22Rv1 (cell line): ENCODE data around the gene IQCH.

Experiments used
- H3K27ac ChIP-seq: fragments of 450-650 bp; 2 replicates; pipeline ENCODE4 v1.5.1; 2017
- ZFX ChIP-seq: fragments of 450-650 bp; IDR thresholded peaks from 2 replicates; pipeline ENCODE4 v1.6.1; 2017; ENCODE audit warnings: antibody characterized with exemption, borderline replicate concordance
- TF ChIP-seq, protein P1 (sequence below): fragments of 450-650 bp; IDR thresholded peaks from 2 replicates; pipeline ENCODE4 v1.5.1; 2017; ENCODE audit warnings: mild to moderate bottlenecking

IQCH gene

DNA sequence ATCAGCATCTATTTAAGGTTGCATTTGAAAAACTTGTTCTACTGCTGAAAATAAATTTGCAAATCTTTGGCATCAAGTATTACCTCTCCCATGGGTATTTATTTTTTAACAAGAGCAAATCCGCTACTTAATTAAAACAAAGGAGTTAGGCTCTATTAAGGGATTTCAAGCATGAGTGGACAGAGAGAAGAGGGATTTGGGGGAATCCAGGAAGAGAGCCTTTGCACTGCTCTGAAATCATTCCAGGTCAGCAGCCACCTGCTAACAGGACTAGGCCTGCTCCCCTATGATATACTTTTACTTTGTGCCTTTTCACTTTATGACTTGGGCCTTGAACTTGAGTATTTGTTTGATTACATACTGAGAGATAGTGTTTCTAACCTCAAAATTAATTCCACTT, 57.1 kb downstream of the IQCH start:
- no peak overlapping the region for H3K27ac ChIP-seq
- TF ChIP-seq ZFX, result no peak
- TF ChIP-seq, protein P1, sequence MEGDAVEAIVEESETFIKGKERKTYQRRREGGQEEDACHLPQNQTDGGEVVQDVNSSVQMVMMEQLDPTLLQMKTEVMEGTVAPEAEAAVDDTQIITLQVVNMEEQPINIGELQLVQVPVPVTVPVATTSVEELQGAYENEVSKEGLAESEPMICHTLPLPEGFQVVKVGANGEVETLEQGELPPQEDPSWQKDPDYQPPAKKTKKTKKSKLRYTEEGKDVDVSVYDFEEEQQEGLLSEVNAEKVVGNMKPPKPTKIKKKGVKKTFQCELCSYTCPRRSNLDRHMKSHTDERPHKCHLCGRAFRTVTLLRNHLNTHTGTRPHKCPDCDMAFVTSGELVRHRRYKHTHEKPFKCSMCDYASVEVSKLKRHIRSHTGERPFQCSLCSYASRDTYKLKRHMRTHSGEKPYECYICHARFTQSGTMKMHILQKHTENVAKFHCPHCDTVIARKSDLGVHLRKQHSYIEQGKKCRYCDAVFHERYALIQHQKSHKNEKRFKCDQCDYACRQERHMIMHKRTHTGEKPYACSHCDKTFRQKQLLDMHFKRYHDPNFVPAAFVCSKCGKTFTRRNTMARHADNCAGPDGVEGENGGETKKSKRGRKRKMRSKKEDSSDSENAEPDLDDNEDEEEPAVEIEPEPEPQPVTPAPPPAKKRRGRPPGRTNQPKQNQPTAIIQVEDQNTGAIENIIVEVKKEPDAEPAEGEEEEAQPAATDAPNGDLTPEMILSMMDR, result no peak

DNA sequence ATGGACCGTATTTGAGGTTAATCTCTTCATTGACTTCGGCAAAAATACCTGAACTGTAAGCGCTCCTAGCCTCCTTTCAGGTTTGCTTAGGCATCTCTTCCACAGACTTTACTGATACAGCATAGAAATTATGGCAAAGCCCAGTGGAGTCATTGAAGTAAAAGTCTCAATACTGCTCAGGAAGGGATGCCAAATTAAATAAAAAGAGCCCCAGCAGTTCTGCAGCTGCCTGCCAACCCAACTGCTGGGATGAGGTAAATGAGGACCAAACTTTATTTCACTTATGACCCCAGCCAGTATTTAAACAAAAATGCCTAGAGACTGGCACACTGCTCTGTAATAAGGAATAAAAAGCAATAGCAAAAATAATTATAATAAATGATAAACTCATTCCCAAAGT, 65.4 kb downstream of the IQCH start:
- TF ChIP-seq, protein P1, result no peak
- no peak for TF ChIP-seq ZFX
- no peak overlapping the region for H3K27ac ChIP-seq

DNA sequence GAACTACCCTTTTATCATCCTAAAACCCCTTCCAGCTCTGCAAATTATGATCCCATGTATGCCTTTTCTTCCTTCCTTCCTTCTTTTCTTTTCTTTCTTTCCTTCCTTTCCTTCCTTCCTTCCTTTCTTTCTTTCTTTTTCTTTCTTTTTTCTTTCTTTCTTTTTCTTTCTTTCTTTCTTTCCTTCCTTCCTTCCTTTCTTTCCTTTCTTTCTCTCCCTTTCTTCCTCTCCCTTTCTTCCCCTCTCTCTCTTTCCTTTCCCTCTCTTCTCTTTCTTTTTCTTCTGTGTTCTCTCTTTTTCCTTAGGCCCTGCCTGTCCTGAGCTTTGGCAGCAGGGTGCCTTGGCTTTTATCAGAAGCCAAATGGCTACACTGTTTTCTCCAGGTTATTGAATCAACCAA, 66.8 kb downstream of the IQCH start:
- no peak overlapping the region for H3K27ac ChIP-seq
- no peak for TF ChIP-seq ZFX
- TF ChIP-seq, protein P1, result no peak

DNA sequence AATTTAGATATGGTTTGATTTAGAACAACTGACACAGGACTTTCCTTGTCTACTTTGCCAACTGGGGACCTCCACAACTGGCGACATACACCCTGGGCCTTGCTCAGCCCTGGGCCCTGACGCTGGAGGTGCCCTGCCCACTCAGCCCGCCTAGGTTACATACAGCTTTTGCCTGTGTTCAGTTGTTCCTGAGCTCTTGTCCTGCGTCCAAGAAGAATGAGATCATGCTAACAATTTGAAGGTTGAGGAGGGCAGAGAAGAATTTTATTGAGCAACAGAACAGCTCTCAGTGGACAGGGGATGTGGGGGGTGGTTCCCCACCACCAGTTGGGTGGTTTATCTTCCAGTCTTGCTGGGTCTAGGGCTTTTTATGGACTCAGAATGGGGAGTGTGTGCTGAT, 67.9 kb downstream of the IQCH start:
- no peak overlapping the region for H3K27ac ChIP-seq
- TF ChIP-seq ZFX, result no peak
- TF ChIP-seq, protein P1, result no peak

GRCh38 chr15:67327312-67327711, 72.7 kb downstream of the IQCH start:
- H3K27ac ChIP-seq, result no peak overlapping the region
- TF ChIP-seq, protein P1, result no peak
- TF ChIP-seq ZFX, result no peak

- H3K27ac ChIP-seq, result no peak overlapping the region
- TF ChIP-seq, protein P1, result no peak
- TF ChIP-seq ZFX, result no peak
These were observed 73.2 kb downstream of the IQCH start for GRCh38 chr15:67327737-67328136.

- no peak overlapping the region for H3K27ac ChIP-seq
- no peak for TF ChIP-seq ZFX
- TF ChIP-seq, protein P1, result no peak
These were observed 75.6 kb downstream of the IQCH start for GRCh38 chr15:67329984-67330733.
